ENCODE results near the gene EEFSEC.

DNA sequence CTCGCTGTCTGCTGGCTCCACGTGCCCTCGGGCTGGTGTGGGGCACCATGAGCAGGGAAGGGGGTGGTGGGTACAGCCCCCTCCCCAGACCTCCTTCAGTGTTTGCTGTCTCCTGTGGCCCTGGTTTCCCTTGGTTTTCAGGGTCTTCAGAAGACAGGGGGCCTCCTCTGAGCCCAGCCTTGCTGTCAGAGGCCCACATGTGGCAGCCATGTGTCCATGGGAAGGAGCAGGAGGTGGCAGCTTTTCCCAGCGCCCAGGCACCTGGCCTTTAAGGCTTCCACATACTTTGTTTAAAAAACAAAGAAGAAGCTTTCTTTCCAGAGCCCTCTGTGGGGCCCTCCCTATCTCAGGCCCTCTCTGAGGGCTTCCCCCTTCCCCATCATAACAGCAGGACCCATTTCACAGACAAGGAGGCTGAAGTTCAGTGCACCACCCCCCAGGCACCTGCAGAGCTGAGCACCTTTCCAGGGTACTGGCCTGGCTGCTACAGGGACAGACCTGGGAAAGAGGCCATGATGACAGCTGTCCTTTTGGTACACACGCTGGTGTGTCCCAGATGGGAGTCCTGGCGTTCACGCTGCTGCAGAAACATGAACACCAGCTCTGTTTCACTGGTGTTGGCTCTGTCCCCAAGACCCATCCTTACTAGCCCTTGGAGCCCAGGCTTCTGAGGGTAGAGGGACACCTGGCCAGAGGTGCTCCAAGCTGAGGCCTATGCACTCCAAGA lies 239.7 kb downstream of the EEFSEC start:
- TF ChIP-seq POLR2A (IDR thresholded peaks at IDR 0.05), result no peak
- TF ChIP-seq, protein P1, sequence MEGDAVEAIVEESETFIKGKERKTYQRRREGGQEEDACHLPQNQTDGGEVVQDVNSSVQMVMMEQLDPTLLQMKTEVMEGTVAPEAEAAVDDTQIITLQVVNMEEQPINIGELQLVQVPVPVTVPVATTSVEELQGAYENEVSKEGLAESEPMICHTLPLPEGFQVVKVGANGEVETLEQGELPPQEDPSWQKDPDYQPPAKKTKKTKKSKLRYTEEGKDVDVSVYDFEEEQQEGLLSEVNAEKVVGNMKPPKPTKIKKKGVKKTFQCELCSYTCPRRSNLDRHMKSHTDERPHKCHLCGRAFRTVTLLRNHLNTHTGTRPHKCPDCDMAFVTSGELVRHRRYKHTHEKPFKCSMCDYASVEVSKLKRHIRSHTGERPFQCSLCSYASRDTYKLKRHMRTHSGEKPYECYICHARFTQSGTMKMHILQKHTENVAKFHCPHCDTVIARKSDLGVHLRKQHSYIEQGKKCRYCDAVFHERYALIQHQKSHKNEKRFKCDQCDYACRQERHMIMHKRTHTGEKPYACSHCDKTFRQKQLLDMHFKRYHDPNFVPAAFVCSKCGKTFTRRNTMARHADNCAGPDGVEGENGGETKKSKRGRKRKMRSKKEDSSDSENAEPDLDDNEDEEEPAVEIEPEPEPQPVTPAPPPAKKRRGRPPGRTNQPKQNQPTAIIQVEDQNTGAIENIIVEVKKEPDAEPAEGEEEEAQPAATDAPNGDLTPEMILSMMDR (IDR thresholded peaks at IDR 0.05), result no peak

Data from breast epithelium (tissue), 3 donors.